H1 (cell line): ENCODE measurements around the gene CORO1C. TPM values are rescaled to one million over a fixed set of nuclear protein-coding genes. Genes with fewer than 3 reads are reported as not detected.

Experiments
- CTCF ChIA-PET: fragments of 300-600 bp; sonication (Branson Sonifier 250); formaldehyde crosslinking; loops from one replicate; lab custom pipeline; 2021; ENCODE audit not compliant: partially characterized antibody; lab: Charles Lee
- POLR2A ChIA-PET: fragments of 300-600 bp; sonication (Branson Sonifier 250); formaldehyde crosslinking; loops from one replicate; lab custom pipeline; 2021; ENCODE audit warnings: inconsistent platforms; ENCODE audit not compliant: partially characterized antibody; lab: Charles Lee
- DNase-seq, 2 experiments: peaks; one replicate each; pipeline versions ENCODE4 v3.0.0 to v3.0.0-alpha.2; 2010 to 2022; ENCODE audit warnings: low spot score in 2 of 2, low read depth in 1 of 2, mixed read lengths in 1 of 2
- FAIRE-seq: peaks from 2 replicates; lab custom pipeline; 2011; peaks lifted over from hg19 to GRCh38; lab: Jason Lieb, UNC
- H2AFZ ChIP-seq: 2 replicates; pipeline ENCODE4 v1.8.1; 2012; ENCODE audit warnings: low read length, inconsistent platforms
- H2AK5ac ChIP-seq: 2 replicates; pipeline ENCODE4 v1.6.1; 2013; ENCODE audit warnings: low read depth, low read length
- H2BK120ac ChIP-seq: replicated peaks from 2 replicates; pipeline ENCODE3; 2013; ENCODE audit warnings: low read depth, low read length, inconsistent platforms
- H2BK12ac ChIP-seq: 2 replicates; pipeline ENCODE4 v1.6.1; 2013; ENCODE audit warnings: low read depth, low read length
- H2BK15ac ChIP-seq: 2 replicates; pipeline ENCODE4 v1.6.1; 2013; ENCODE audit warnings: low read length
- H2BK20ac ChIP-seq: 2 replicates; pipeline ENCODE4 v1.6.1; 2013; ENCODE audit warnings: low read length
- H2BK5ac ChIP-seq: 2 replicates; pipeline ENCODE4 v1.6.1; 2013; ENCODE audit warnings: low read depth, low read length
- H3K14ac ChIP-seq: 2 replicates; pipeline ENCODE4 v1.6.1; 2013; ENCODE audit warnings: inconsistent platforms; ENCODE audit not compliant: insufficient read length
- H3K18ac ChIP-seq: 2 replicates; pipeline ENCODE4 v1.6.1; 2013; ENCODE audit warnings: low read length; ENCODE audit errors: extremely low read depth
- H3K23ac ChIP-seq: 2 replicates; pipeline ENCODE4 v1.6.1; 2013; ENCODE audit warnings: inconsistent platforms; ENCODE audit not compliant: insufficient read length
- H3K23me2 ChIP-seq: 2 replicates; pipeline ENCODE4 v1.6.1; 2013; ENCODE audit warnings: low read depth, low read length
- H3K27ac ChIP-seq: 2 replicates; pipeline ENCODE4 v1.6.1; 2011; ENCODE audit warnings: low read depth, low read length, inconsistent platforms
- H3K27me3 ChIP-seq, 4 experiments: replicated peaks in 1 of 4; 1 replicate in 1 of 4; 2 replicates in 3 of 4; pipeline versions ENCODE4 v1.6.1 to v1.8.1; 2011 to 2013; ENCODE audit warnings: low read length in 3 of 4, mild to moderate bottlenecking in 3 of 4, inconsistent platforms in 2 of 4, mixed read lengths in 2 of 4, moderate library complexity in 1 of 4; ENCODE audit not compliant: control insufficient read depth in 3 of 4, insufficient read depth in 3 of 4; ENCODE audit errors: extremely low read depth in 1 of 4
- H3K36me3 ChIP-seq, 4 experiments: 2 replicates each; pipeline versions ENCODE4 v1.6.1 to v1.8.1; 2011 to 2013; ENCODE audit warnings: mild to moderate bottlenecking in 4 of 4, low read length in 3 of 4, moderate library complexity in 2 of 4, control low read depth in 1 of 4, inconsistent platforms in 1 of 4; ENCODE audit not compliant: insufficient read depth in 4 of 4, control insufficient read depth in 2 of 4
- H3K4ac ChIP-seq: replicated peaks from 2 replicates; pipeline ENCODE3; 2013; ENCODE audit warnings: low read length, low read depth, mixed read lengths, inconsistent platforms; ENCODE audit not compliant: insufficient read length
- H3K4me1 ChIP-seq, 4 experiments: replicated peaks in 1 of 4; 1 replicate in 1 of 4; 2 replicates in 3 of 4; pipeline versions ENCODE4 v1.6.1 to v1.8.1; 2011 to 2013; ENCODE audit warnings: low read length in 3 of 4, inconsistent platforms in 2 of 4, mixed read lengths in 1 of 4; ENCODE audit not compliant: insufficient read depth in 4 of 4, control insufficient read depth in 3 of 4
- H3K4me2 ChIP-seq, 2 experiments: 2 replicates each; pipeline versions ENCODE4 v1.6.1 to v1.8.1; 2011 to 2013; ENCODE audit warnings: low read depth in 2 of 2, low read length in 2 of 2, control low read depth in 1 of 2, inconsistent platforms in 1 of 2, mild to moderate bottlenecking in 1 of 2; ENCODE audit not compliant: insufficient read depth in 1 of 2
- H3K4me3 ChIP-seq, 4 experiments: fragments of 200-600, 300-600 bp in 1 of 4; sonication (generic), shearing (Covaris generic), sonication (Bioruptor Twin) in 1 of 4; 2 replicates each; pipeline versions ENCODE4 v1.5.1 to v1.8.1; 2011 to 2016; ENCODE audit warnings: low read length in 4 of 4, low read depth in 3 of 4, control low read depth in 2 of 4, inconsistent platforms in 2 of 4, mild to moderate bottlenecking in 2 of 4, mixed read lengths in 1 of 4, moderate library complexity in 1 of 4; ENCODE audit not compliant: insufficient read depth in 2 of 4; ENCODE audit errors: extremely low read depth in 1 of 4
- H3K56ac ChIP-seq: replicated peaks from 2 replicates; pipeline ENCODE3; 2013; ENCODE audit warnings: low read depth, mild to moderate bottlenecking, mixed read lengths, low read length, inconsistent platforms; ENCODE audit not compliant: insufficient read length
- H3K79me1 ChIP-seq: 2 replicates; pipeline ENCODE4 v1.6.1; 2013; ENCODE audit warnings: low read depth, low read length, control low read depth
- H3K79me2 ChIP-seq, 2 experiments: 2 replicates each; pipeline versions ENCODE4 v1.6.1 to v1.8.1; 2012 to 2013; ENCODE audit warnings: low read length in 2 of 2, mild to moderate bottlenecking in 2 of 2, inconsistent platforms in 1 of 2; ENCODE audit not compliant: insufficient read depth in 2 of 2, control insufficient read depth in 1 of 2
- H3K9ac ChIP-seq, 4 experiments: replicated peaks in 1 of 4; 1 replicate in 1 of 4; 2 replicates in 3 of 4; pipeline versions ENCODE4 v1.6.1 to v1.8.1; 2011 to 2013; ENCODE audit warnings: low read depth in 3 of 4, low read length in 3 of 4, control low read depth in 2 of 4, mild to moderate bottlenecking in 2 of 4, moderate library complexity in 2 of 4, inconsistent platforms in 1 of 4; ENCODE audit errors: extremely low read depth in 1 of 4
- H3K9me3 ChIP-seq, 2 experiments: 2 replicates each; pipeline versions ENCODE4 v1.6.1 to v1.8.1; 2012 to 2013; ENCODE audit warnings: mild to moderate bottlenecking in 2 of 2, moderate library complexity in 2 of 2, control low read depth in 1 of 2, inconsistent platforms in 1 of 2, low read depth in 1 of 2, low read length in 1 of 2, mixed read lengths in 1 of 2; ENCODE audit not compliant: insufficient read depth in 2 of 2
- H4K20me1 ChIP-seq, 2 experiments: replicated peaks in 1 of 2; 2 replicates each; pipeline versions ENCODE3 to v1.8.1; 2011 to 2013; ENCODE audit warnings: inconsistent platforms in 2 of 2, low read length in 2 of 2, mild to moderate bottlenecking in 1 of 2; ENCODE audit not compliant: insufficient read depth in 2 of 2, control insufficient read depth in 1 of 2
- H4K5ac ChIP-seq: 2 replicates; pipeline ENCODE4 v1.6.1; 2013; ENCODE audit warnings: low read length, low read depth, mixed read lengths, inconsistent platforms; ENCODE audit not compliant: insufficient read length
- H4K8ac ChIP-seq: 2 replicates; pipeline ENCODE4 v1.8.0; 2013; ENCODE audit warnings: mild to moderate bottlenecking, moderate library complexity, low read length, inconsistent platforms; ENCODE audit not compliant: insufficient read depth; ENCODE audit errors: extremely low read depth
- H4K91ac ChIP-seq: replicated peaks from 2 replicates; pipeline ENCODE3; 2013; ENCODE audit warnings: low read length, mixed read lengths, inconsistent platforms; ENCODE audit not compliant: insufficient read length
- BRCA1 ChIP-seq: IDR thresholded peaks from 2 replicates; pipeline ENCODE4 v1.6.1; 2012; ENCODE audit warnings: low read depth, low read length, improper control_type of control experiment
- CHD1 ChIP-seq: IDR thresholded peaks from 2 replicates; pipeline ENCODE4 v1.6.1; 2012; ENCODE audit warnings: low read depth, low read length, improper control_type of control experiment
- CHD2 ChIP-seq: IDR thresholded peaks from 2 replicates; pipeline ENCODE4 v1.6.1; 2012; ENCODE audit warnings: low read length, improper control_type of control experiment
- CREB1 ChIP-seq: IDR thresholded peaks from 2 replicates; pipeline ENCODE4 v1.6.1; 2012; ENCODE audit warnings: inconsistent platforms
- HDAC2 ChIP-seq, 2 experiments: fragments of 300-600 bp in 1 of 2; sonication (generic) in 1 of 2; IDR thresholded peaks; 2 replicates each; pipeline ENCODE4 v1.6.1; 2011 to 2012; ENCODE audit warnings: low read depth in 2 of 2, low read length in 2 of 2, mild to moderate bottlenecking in 2 of 2, moderate library complexity in 2 of 2, borderline replicate concordance in 1 of 2, inconsistent platforms in 1 of 2
- RBBP5 ChIP-seq: IDR thresholded peaks from 2 replicates; pipeline ENCODE4 v1.7.1; 2012; ENCODE audit warnings: low read depth, mild to moderate bottlenecking, inconsistent platforms, low read length, moderate library complexity, borderline replicate concordance
- RNF2 ChIP-seq: fragments of 200-900, 300-1000 bp; sonication (generic); IDR thresholded peaks from 2 replicates; pipeline ENCODE4 v1.7.1; 2016; ENCODE audit warnings: borderline replicate concordance, low read depth, mild to moderate bottlenecking, antibody characterized with exemption, low read length; ENCODE audit not compliant: poor library complexity, severe bottlenecking; ENCODE audit errors: missing control alignments
- SIN3A ChIP-seq, 2 experiments: IDR thresholded peaks in 1 of 2; conservative IDR thresholded peaks in 1 of 2; 2 replicates each; pipeline ENCODE4 v1.6.1; 2011 to 2012; ENCODE audit warnings: low read length in 2 of 2, improper control_type of control experiment in 1 of 2, low read depth in 1 of 2, mild to moderate bottlenecking in 1 of 2
- SP1 ChIP-seq: IDR thresholded peaks from 2 replicates; pipeline ENCODE4 v1.6.1; 2011; ENCODE audit warnings: low read depth, low read length
- YY1 ChIP-seq: IDR thresholded peaks from 2 replicates; pipeline ENCODE4 v1.6.1; 2011; ENCODE audit warnings: low read depth, mild to moderate bottlenecking, low read length
- WGBS, 2 experiments: shearing (Covaris generic) in 1 of 2; methylation state at CpG; one replicate each; pipeline versions ENCODE4 v1.1.6 to v1.1.7; 2013 to 2015; ENCODE audit warnings: low lambda C conversion rate in 2 of 2, mixed read lengths in 2 of 2, inconsistent platforms in 1 of 2, low coverage in 1 of 2, missing lambda C conversion rate in 1 of 2; ENCODE audit not compliant: insufficient replicate concordance in 2 of 2, insufficient coverage in 1 of 2, insufficient read length in 1 of 2; ENCODE audit errors: extremely low coverage in 1 of 2, missing lambda C conversion rate in 1 of 2; 5-methylcytosine and 5-hydroxymethylcytosine counted together
- polyA plus RNA-seq, 7 experiments: library from polyadenylated mRNA; depleted of rRNA in 3 of 7; stranded (reverse) in 5 of 7; unstranded in 2 of 7; fragments of >200 nt in 5 of 7; fragments of 200-250 nt in 2 of 7; gene quantifications; 1 replicate in 5 of 7; 2 replicates in 1 of 7; 4 replicates in 1 of 7; pipeline versions ENCODE4 v1.2.1 to v1.2.3, GENCODE V29; 2011 to 2013; ENCODE audit warnings: missing spikeins in 2 of 7, mixed read lengths in 2 of 7
- total RNA-seq: library from RNA; stranded (reverse); fragmentation: NEBNext Ultra II Directional; extraction: Animal tissue kit (Norgen Biotek cat#: 25700); gene quantifications from 2 replicates; pipeline ENCODE4 v1.2.1, GENCODE V29; 2021

CORO1C gene
- total and polyA plus RNA-seq, 2 of the 8 experiments (the other 6 are each of a cell fraction or from before 2014, with no cell fraction given): 72.7 to 120 TPM

DNA sequence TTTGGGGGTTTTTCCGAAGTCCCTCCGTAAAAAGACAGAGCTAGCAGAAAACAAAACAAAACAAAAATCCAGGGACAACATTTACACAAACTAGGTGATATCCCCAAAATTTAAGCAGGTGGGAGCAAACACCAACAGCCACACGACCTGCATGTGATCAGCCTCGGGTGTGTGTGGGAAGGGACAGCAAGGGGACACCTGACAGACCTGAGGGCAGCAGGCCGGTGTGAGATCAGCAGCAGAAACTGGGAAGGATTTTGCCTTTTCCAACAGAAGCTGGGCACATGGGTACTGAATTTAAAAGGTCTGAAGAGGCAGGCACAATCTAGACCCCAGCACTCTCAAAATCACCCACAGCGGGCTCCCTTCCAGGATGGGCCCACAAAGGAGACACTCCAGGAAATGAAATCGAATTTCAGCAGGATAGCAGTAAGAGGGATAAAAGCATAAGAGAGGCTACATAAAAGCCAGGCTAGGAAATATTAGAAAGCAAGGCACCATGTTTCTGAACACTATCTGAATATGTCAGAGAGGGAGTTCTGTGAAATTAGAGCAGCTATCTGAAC, 61.2 kb downstream of the CORO1C start:
- Histone ChIP-seq H2BK12ac (no peak overlapping the region), H3K56ac (no peak overlapping the region), H3K4me2 (no peak overlapping the region), H3K36me3 (no peaks in the 10 kb centered on the region), H2BK20ac (no peak overlapping the region), H3K4ac (no peak overlapping the region), H2BK15ac (no peak overlapping the region), H3K23ac (no peak overlapping the region), H2BK120ac (no peak overlapping the region), H3K14ac (no peak overlapping the region), H4K5ac (no peak overlapping the region), H3K23me2 (no peaks in the 10 kb centered on the region), H3K27me3 (no peaks in the 10 kb centered on the region), H2BK5ac (no peak overlapping the region), H3K4me3 (no peak overlapping the region), H3K79me2 (0 out of 4 replicates have a peak, but pooled peaks cover 0 to 3% of the 10 kb centered on the region in 2 experiments), H3K79me1 (peaks cover 8% of the 10 kb centered on the region; the same call in 1 of the 2 replicates), H2AK5ac (no peak overlapping the region), H3K9me3 (no peaks in the 10 kb centered on the region), H3K9ac (no peak overlapping the region; a peak in 1 of 7 replicates), H4K20me1 (peaks cover 3 to 7% of the 10 kb centered on the region in 2 experiments), H3K27ac (no peak overlapping the region; the same call in 1 of the 2 replicates), H3K18ac (no peak overlapping the region), H3K4me1 (peaks cover 0 to 3% (median 1%) of the 10 kb centered on the region in 4 experiments; a peak in 4 of 7 replicates), H4K8ac (no peak overlapping the region; the same call in 1 of the 2 replicates), H2AFZ (no peak overlapping the region), H4K91ac (no peak overlapping the region)
- WGBS, 2 experiments: 82% methylated on average over 7 of the region's 7 CpGs; no CpG with 5 or more reads in 1 of the 2 experiments
- TF ChIP-seq SIN3A (conservative IDR thresholded peaks at IDR 0.05 in 1 of 2, IDR thresholded peaks at IDR 0.05 in 1 of 2; ENCODE audit: low read depth in 1 of 2, low read length in 2 of 2): no peak
- no peak for TF ChIP-seq CHD1
- no peak for TF ChIP-seq BRCA1
- no peak for TF ChIP-seq RNF2
- TF ChIP-seq RBBP5: no peak
- TF ChIP-seq HDAC2 (IDR thresholded peaks at IDR 0.05; ENCODE audit: borderline replicate concordance in 1 of 2, low read depth in 2 of 2, low read length in 2 of 2): no peak
- no peak for TF ChIP-seq CHD2
- no peak for TF ChIP-seq SP1
- TF ChIP-seq YY1: no peak
- TF ChIP-seq CREB1: no peak
- FAIRE-seq (no peak), DNase-seq (no peak)
- ChIA-PET CTCF (interaction anchor here (1.1 to 10.4 kb wide), 7 partner anchors 9 to 134 kb away, joined by 3 to 188 read pairs (median 5); no protein-coding TSS in a partner anchor), POLR2A (interaction anchor here (1.8 kb wide), 1 partner anchor 21 kb away, joined by 5 read pairs; no protein-coding TSS in a partner anchor)
